NCI-H1694 (cell line): ENCODE results near the gene FCGR2B.
"Not testable (repeated sequence)": the region's sequence is repeated elsewhere in the genome, so short reads cannot be mapped to it uniquely, and the experiment has no call there.

Experiments
- DNase-seq: peaks from one replicate; lab custom pipeline; 2025; lab: John Stamatoyannopoulos, UW

FCGR2B gene

GRCh38 chr1:161647507-161648360 is 15.2 kb upstream of the FCGR2B start:
- not testable (repeated sequence) for DNase-seq

DNA sequence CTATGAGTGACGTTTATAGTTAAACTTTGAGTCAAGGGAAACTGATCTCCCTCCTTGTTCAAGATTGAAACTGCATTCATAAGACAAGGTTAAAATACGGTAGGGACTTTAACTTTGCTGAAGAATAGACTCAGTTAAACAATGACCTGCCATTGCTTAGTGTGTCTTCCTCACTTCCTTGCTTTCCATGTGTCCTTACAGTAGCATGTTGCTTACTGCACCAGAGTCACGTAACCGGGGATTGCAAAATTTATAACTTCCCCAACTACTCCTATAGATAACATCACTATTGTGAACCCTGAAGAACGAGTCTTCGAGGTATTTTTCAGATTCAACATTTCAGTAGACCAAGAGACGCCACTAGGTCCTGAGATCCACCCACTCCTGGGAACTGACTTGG is 9.4 kb upstream of the FCGR2B start:
- not testable (repeated sequence) for DNase-seq

DNA sequence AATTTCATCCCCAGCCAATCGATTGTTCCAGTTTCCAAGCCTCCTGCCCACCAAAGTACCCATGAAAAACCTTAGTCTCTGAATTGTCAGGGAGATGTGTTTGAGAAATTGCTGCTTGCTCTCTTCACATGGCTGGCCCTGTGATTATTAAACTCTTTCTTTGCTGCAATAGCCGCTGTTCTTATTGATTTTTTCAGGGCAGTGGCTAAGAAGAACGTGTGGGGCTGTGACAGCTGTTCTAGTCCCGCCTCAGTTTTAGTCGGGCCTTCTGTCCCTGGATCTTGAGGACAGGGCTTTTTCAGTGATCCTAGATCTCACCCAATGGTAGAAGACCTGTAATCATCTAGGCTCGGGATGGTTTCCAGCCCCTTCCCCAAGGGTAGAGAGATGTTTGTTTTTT is 9.0 kb upstream of the FCGR2B start:
- DNase-seq: not testable (repeated sequence)

DNA sequence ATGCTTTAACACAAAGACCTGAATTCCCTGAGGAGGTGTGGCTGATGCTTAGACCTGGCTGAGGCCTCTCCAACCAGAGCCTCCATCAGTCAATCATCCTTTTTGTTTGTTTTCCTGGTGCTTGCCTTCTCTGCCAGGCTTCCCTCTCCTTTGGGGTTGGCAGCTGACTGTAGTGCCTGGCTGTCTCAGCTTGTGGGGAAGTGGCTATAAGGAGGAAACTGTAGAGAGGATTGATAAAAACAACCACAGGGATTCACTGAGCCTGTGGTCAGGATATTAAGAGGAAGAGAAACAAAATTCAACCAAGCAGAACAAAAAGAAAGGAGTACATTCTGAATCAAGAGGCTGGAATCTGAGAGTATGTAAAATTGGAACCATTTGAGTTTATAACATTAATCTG is 4.4 kb upstream of the FCGR2B start:
- not testable (repeated sequence) for DNase-seq

DNA sequence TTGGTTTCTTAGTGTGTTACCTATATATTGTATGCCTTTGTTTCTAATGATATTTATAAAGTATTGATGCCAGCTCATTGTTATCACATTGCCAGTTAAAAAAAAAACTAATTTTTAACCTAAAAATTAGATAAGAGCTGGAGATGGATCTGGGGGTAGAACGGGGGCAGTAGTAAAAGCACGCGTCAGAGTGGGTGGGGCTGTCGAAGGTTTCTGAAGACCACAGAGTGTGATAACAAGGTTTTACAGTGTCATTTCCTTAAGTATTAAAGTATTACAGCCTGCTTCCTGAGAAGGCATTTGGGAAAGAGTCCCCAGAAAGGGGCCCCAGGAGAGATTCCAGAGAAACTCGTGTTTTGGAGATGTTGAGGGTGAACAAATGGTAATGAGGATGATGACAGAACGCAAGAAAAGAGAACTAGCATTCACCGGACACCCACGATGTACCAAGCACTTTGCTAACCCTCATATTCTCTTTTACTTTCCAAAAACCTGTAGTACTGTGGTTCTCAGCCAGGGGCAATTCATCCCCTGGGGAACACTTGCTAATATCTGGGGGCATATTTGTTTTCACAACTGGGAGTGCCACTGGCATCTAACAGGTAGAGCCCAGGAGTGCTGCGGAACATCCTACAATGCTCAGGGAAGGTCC is 1.2 kb upstream of the FCGR2B start:
- not testable (repeated sequence) for DNase-seq

- not testable (repeated sequence) for DNase-seq
Observed at GRCh38 chr1:161663569-161663968, 626 bp downstream of the FCGR2B start.

GRCh38 chr1:161664689-161665088 is 1.7 kb downstream of the FCGR2B start:
- not testable (repeated sequence) for DNase-seq

- DNase-seq: not testable (repeated sequence)
Observed at GRCh38 chr1:161671045-161672020, 8.4 kb downstream of the FCGR2B start.

DNA sequence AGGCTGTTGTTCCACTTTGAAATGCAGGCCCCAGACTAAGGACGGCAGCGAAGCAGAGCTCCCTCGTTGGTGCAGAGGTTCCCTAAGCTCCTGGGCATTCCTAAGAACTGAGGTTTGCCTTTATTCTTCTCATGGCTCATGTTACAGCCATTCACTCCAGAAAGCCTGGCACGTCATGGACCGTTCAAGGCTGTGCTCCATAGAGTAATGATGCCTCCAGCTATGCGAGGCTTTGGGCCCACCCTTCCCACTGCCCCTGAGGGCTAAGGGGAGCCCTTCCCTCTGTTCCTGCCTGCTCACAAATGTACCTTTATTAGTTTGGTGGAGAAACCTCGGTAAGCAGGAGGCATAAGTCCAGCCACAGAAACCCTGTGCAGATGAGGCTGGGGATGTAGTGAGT is 10.5 kb downstream of the FCGR2B start:
- DNase-seq: not testable (repeated sequence)

DNA sequence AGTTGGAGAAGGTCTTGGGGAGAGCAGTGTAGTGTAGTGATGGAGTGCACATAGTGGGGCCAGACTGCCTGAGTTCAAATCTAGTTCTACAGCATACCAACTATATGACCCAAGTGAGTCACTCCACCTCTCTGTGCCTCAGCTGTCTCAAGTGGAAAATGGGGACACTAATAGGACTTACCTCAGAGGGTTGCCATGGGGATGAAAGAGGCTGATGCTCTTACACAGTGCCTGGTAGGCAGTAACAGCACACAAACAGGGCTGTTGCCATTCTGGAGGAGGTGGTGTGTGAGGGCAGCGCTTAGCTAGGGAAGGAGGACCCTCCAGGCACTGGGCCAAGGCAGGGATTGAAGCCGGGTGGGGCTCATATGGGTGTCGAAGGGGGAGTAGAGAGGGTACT is 11.5 kb downstream of the FCGR2B start:
- DNase-seq: not testable (repeated sequence)

GRCh38 chr1:161674908-161675307 is 12.0 kb downstream of the FCGR2B start:
- DNase-seq: not testable (repeated sequence)

DNA sequence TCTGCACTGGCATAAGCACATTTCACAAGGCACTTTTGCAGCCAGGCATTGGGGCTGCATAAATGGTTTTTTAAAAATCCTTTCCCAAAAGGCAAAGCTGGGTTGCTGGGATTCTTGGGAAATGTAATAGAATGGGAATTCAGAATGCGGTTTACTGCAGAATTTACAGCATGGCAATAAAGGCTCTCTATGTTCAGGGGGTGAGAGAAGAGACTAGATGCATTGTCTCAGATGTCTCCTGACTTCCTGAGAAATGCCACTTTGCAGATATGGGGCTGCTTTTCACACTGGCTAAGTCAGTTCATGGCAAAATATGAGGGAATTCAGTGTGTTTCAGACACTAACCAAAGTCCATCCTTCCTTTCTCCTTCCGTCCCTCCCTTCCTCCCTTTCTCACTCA is 13.5 kb downstream of the FCGR2B start:
- no peak for DNase-seq

GRCh38 chr1:161676958-161677689 is 14.2 kb downstream of the FCGR2B start:
- DNase-seq: no peak

GRCh38 chr1:161678500-161678899 is 15.6 kb downstream of the FCGR2B start:
- DNase-seq: no peak

DNA sequence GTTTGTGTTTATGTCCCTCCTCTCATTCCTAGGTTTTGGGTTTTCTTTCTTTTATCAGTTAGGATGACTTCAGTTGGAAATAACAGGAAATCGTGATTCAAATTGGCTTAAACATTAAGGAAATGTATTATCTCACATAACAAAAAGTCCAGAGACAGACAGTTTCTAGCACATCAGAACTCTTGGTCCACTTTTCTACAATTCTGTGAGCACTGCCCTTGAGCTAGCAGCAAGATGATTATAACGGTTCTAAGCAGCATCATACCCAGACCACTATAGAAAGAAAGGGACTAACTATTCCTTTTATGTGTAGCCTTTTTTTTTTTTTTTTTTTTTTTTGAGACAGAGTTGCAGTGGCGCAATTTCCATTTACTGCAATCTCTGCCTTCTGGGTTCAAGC is 18.9 kb downstream of the FCGR2B start:
- DNase-seq: no peak

DNA sequence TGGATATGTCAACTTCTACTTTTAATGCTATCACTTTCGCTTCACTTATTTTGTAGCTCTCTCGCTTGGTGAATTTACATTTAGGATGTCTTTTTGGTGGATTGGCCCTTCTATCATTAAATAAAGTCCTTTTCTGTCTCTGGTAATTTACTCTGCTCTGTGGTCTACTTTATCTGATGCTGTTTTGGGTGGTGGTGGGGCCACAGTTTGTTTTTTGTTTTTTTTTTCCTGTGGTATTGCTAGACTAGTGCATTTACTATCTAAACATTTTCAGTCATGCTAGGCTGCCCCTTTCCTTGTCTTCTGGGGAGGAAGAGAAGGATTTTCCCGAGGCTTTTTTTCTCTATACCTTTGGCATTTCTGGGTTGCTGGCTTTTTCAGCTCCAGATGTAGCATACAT is 26.0 kb downstream of the FCGR2B start:
- no peak for DNase-seq

DNA sequence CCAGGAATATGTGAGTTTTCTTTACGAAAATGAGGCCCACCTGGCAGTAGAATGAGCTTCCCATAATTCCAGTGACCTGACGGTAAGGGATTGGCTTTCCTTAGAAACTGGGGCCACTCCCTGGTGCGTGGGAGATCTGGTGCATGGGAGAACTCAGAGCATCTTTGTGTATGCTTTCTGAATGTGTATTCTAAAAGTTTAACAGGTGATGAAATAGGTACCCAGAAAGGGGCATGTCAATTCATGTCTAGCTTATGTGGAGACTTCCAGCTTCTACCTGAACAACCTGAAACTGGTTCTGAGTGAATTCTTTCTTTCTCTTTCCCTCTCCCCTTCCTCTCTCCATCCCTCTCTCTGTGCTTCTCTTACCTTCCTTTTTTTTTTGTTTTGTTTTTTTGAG is 28.9 kb downstream of the FCGR2B start:
- no peak for DNase-seq

GRCh38 chr1:161693020-161693712 is 30.2 kb downstream of the FCGR2B start:
- DNase-seq: peak; percentile 4

- not testable (repeated sequence) for DNase-seq
Observed at GRCh38 chr1:161698302-161698701, 35.4 kb downstream of the FCGR2B start.

DNA sequence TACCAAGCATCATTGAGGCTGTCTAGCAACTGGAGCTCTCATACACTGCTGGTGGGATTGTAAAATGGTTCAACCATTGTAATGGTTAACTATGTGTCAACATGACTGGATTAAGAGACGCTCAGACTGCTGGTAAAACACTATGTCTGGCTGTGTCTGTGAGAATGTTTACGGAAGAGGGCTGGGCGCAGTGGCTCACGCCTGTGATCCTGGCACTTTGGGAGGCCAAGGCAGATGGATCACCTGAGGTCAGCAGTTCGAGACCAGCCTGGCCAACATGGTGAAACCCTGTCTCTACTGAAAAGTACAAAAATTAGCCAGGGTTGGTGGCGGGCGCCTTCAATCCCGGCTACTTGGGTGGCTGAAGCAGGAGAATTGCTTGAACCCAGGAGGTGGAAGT is 39.3 kb downstream of the FCGR2B start:
- no peak for DNase-seq

DNA sequence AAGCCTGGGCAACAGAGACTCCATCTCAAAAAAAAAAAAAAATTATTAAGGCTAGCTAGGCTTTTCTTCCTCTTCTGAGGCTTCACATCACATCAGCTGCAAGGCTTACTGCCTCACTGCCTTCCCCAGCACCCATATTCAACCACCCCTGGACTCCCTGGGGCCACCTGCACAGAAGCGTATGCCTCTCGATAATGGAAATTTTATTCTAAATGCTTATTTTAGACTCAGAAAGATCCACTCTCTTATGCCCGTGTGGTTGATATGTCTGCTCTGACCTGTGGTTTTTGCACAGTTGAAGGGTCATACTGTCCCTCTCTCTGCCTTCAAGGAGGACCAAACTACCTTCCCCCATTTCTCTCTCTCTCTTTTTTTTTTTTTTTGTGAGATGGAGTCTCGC is 42.6 kb downstream of the FCGR2B start:
- DNase-seq: no peak
